CMK (cell line): ENCODE data around the gene ARL11.
"Not testable (repeated sequence)": the region's sequence is repeated elsewhere in the genome, so short reads cannot be mapped to it uniquely, and the experiment has no call there.

Source experiments
- DNase-seq: peaks from one replicate; pipeline ENCODE4 v3.0.0-alpha.2; 2010; ENCODE audit warnings: low read depth

Gene ARL11

GRCh38 chr13:49627831-49628652 is at the start of gene ARL11:
Gene ARL11 (plus strand): TSS chr13:49628507. CDS start chr13:49630448, 1,941 bp downstream.
- peak; percentile 62 for DNase-seq

- no peak for DNase-seq
These were observed 48.8 kb upstream of the ARL11 start for GRCh38 chr13:49579501-49579900.

DNA sequence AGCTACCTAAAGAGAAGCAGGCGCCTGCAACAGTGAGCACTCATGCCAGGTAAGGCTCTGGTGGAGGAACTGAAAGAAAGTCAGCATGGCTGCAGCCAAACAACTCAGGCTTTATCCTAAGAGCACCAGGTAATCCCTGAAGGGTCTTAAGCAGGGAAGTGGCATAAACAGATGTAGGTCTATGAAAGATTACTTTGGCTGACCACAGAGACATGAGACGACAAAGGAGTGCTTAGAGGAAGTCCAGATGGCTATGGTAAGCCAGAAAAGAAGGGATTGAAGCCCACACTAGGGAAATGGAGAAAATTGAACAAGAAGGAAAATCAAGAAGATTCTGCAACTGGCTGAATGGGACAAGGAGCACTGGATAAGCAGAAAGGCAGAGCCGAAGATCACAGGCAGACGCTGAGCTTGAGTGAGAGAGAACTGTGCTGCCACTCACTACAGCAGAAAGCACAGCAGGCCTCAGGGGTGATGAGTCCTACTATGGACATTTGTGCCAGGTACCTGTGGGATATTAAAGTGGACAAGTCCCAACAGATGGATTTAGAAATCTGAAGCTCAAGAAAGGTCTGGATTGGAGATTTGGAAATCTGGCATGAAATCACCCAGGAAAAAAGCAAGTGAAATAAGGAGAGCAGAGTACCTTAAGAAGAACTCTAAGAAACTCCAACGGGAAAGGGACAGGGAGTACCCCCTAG is 47.2 kb upstream of the ARL11 start:
- DNase-seq: peak; percentile 39

GRCh38 chr13:49584771-49585182 is 43.5 kb upstream of the ARL11 start:
- DNase-seq: no peak

DNA sequence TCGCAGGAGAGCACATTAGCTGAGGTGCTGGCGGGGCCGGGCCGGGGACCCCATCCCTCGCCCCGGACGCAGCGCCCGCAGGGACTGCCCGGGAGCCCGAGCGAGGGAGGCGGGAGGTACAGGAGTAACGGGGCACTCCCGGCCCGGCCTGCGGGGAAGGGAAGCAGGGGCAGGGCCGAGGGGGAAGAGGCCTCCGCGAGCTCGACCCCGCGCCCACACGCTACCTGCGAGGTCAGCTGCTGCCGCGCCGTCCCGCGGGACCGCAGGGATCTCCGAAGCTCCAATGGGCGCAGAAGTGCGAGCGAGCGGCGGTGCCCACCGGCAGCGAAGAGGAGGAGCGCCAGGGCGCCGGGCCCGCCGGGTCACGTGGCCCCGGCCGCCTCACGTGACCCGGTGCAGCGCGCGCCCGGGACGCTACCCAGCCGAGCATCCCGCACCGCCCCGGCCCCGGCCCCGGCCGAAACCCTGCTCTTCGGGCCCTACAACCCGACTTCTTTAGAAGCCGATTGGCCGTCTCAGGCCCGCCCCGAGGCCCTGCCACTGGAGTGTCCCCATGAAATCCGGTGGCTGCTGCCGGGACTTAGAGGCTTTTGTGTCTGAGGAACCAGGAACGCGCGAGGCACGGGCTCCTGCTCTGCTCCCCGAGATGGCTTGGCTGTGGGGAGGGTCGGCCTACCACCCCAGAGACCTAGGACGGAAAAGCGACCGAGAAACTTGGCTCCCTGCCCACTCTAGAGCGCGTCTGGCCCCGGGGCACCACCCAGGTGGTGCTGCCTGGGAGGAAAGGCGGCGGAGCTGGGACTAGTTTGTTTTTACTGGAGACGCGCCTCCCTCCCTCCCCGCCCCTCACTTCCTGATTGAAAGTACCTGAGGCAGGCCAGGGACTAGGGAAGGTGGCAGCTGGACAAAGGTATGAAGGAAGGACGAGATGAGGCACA is 42.8 kb upstream of the ARL11 start, which contains the start of gene RCBTB1:
Gene RCBTB1, minus strand, starts transcription at position 339 of the 938 bp plus-strand sequence. CDS start 18,279 bp downstream, outside the sequence.
- DNase-seq: peak; percentile 64

DNA sequence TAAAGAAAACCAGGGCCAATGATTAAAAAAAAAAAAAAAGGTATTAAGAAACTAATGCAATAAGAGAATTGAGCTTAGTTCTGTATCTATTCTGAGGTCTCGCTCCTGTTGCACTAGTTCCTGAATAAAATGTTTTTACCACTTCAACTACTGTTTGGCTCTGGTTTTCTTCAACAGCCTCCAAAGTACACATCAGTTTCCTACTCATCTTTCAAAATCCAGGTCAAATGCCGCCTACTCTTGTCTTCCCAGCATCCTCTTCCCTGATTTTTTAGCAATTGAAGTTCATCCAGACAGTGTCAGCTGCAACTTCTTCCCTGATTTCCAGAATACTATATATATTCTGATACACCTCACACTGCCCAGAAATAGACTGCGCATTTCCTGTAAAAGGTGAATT is 41.6 kb upstream of the ARL11 start:
- DNase-seq: no peak

GRCh38 chr13:49587311-49587847 is 40.9 kb upstream of the ARL11 start:
- DNase-seq: no peak

DNA sequence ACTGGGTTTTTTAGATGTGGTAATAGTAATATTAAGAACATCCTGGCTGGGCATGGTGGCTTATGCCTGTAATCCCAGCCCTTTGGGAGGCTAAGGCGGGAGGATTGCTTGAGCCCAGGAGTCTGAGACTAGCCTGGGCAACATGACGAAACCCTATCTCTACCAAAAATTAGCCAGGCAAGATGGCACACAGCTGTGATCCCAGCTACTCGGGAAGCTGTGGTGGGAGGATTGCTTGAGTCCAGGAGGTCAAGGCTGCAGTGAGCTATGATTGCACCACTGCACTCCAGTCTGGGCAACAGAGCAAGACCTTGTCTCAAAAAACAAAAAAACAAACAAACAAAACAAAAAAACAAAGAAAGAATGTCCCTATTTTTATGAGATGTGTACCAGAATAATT is 37.6 kb upstream of the ARL11 start:
- DNase-seq: not testable (repeated sequence)

DNA sequence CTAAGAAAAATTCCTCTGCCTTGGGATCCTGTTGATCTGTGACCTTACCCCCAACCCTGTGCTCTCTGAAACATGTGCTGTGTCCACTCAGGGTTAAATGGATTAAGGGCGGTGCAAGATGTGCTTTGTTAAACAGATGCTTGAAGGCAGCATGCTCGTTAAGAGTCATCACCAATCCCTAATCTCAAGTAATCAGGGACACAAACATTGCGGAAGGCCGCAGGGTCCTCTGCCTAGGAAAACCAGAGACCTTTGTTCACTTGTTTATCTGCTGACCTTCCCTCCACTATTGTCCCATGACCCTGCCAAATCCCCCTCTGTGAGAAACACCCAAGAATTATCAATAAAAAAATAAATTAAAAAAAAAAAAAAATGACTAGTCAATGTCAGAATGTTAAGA is 34.4 kb upstream of the ARL11 start:
- not testable (repeated sequence) for DNase-seq

GRCh38 chr13:49594576-49594975 is 33.7 kb upstream of the ARL11 start:
- no peak for DNase-seq

- DNase-seq: peak; percentile 69
These were observed 32.1 kb upstream of the ARL11 start for GRCh38 chr13:49596221-49596620.

DNA sequence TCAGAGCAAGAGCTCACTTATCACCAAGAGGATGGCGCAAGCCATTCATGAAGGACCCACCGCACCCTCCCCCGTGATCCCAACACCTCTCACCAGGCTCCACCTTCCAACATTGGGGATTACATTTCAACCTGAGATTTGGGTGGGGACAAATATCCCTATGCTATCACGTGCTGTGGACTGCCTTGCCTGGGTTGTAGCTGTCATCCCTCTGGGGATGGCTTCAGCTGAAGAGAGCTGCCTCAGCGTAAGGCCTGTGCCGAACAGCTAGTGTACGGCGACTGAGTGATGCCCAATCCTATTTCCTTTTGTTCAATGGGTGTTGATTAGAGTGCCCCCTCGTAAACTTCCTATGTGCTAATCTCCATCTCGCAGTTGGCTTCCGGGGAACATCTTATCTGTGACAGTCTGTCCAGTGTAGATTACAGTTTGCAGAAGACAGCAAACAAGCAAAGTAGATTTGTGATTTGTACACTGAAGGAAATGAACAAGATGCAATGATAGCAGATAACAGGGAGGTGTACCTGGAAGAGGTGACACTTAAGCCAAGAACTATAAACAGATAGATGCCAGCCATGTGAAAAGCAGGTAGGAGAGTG is 31.2 kb upstream of the ARL11 start:
- DNase-seq: peak; percentile 35

DNA sequence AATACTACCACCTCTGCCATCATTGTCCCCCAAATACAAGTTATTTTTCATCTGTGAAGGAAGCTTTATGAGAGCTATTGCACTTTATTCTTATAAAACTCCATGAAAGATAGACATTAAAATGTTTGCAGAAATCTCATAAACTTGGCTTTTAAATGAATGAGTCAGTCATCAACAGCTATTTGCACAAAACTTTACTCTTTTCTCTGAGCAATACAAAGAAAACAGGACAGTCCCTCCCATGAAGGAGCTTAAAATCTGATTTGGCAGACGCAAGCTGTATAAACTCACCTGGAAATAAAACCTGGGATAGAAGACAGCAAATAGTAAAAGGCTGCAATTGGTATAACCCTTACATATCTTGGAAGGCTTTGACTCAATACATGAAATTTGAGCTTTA is 26.3 kb upstream of the ARL11 start:
- DNase-seq: no peak

DNA sequence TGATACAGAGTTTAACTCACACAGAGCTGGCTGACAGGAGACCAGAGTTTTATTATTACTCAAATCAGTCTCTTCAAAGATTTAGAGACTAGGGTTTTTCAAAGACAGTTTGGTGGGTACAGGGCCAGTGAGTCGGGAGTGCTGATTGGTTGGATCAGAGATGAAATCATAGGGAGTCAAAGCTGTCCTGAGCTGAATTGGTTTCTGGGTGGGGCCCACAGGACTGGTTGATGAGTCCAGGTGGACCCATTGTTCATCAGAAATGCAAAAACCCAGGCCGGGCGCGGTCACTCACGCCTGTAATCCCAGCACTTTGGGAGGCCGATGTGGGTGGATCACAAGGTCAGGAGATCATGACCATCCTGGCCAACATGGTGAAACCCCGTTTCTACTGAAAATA is 25.7 kb upstream of the ARL11 start:
- not testable (repeated sequence) for DNase-seq

GRCh38 chr13:49604570-49604969 is 23.7 kb upstream of the ARL11 start:
- no peak for DNase-seq

GRCh38 chr13:49606747-49607648 is 21.3 kb upstream of the ARL11 start:
- peak; percentile 54 for DNase-seq

GRCh38 chr13:49607761-49608160 is 20.5 kb upstream of the ARL11 start:
- no peak for DNase-seq

- DNase-seq: no peak
These were observed 19.5 kb upstream of the ARL11 start for GRCh38 chr13:49608651-49609331.

GRCh38 chr13:49610176-49610575 is 18.1 kb upstream of the ARL11 start:
- DNase-seq: no peak

DNA sequence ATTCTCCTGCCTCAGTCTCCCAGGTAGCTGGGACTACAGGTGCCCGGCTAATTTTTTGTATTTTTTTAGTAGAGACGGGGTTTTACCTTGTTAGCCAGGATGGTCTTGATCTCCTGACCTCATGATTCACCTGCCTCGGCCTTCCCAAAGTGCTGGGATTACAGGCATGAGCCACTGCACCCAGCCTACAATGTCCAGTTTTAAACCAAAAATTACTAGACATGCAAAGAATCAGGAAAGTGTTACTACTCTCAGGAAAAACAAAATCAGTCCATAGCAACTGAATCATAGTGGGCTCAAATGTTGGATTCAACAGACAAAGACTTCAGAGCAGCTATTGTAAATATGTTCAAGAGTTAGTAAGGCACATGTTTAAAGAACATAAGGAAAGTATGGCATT is 16.3 kb upstream of the ARL11 start:
- not testable (repeated sequence) for DNase-seq
